Duodenal mucosa (tissue), 2 donors: ENCODE data around the gene HSD11B1L.

ENCODE experiments used
- H3K27ac ChIP-seq: one replicate; pipeline ENCODE4 v1.7.0; 2013; ENCODE audit warnings: low read depth, low read length
- H3K27me3 ChIP-seq, 2 donors: one replicate each; pipeline ENCODE4 v1.7.0; 2013; ENCODE audit warnings: low read length in 2 of 2, control low read depth in 1 of 2; ENCODE audit not compliant: insufficient read depth in 2 of 2, control insufficient read depth in 1 of 2
- H3K36me3 ChIP-seq, 2 donors: one replicate each; pipeline ENCODE4 v1.7.0; 2013; ENCODE audit warnings: low read length in 2 of 2, control low read depth in 1 of 2; ENCODE audit not compliant: insufficient read depth in 2 of 2, control insufficient read depth in 1 of 2
- H3K4me1 ChIP-seq, 2 donors: one replicate each; pipeline ENCODE4 v1.7.0; 2013; ENCODE audit warnings: low read length in 2 of 2, control low read depth in 1 of 2; ENCODE audit not compliant: insufficient read depth in 2 of 2, control insufficient read depth in 1 of 2
- H3K4me3 ChIP-seq, 2 donors: one replicate each; pipeline ENCODE4 v1.7.0; 2013; ENCODE audit warnings: low read length in 2 of 2, low read depth in 1 of 2
- H3K9ac ChIP-seq, 2 donors: one replicate each; pipeline ENCODE4 v1.7.0; 2013; ENCODE audit warnings: low read length in 2 of 2, low read depth in 1 of 2
- H3K9me3 ChIP-seq, 2 donors: one replicate each; pipeline ENCODE4 v1.7.0; 2013; ENCODE audit warnings: low read length in 2 of 2, control low read depth in 1 of 2; ENCODE audit not compliant: control insufficient read depth in 1 of 2

HSD11B1L gene, protein sequence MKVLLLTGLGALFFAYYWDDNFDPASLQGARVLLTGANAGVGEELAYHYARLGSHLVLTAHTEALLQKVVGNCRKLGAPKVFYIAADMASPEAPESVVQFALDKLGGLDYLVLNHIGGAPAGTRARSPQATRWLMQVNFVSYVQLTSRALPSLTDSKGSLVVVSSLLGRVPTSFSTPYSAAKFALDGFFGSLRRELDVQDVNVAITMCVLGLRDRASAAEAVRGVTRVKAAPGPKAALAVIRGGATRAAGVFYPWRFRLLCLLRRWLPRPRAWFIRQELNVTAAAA

DNA sequence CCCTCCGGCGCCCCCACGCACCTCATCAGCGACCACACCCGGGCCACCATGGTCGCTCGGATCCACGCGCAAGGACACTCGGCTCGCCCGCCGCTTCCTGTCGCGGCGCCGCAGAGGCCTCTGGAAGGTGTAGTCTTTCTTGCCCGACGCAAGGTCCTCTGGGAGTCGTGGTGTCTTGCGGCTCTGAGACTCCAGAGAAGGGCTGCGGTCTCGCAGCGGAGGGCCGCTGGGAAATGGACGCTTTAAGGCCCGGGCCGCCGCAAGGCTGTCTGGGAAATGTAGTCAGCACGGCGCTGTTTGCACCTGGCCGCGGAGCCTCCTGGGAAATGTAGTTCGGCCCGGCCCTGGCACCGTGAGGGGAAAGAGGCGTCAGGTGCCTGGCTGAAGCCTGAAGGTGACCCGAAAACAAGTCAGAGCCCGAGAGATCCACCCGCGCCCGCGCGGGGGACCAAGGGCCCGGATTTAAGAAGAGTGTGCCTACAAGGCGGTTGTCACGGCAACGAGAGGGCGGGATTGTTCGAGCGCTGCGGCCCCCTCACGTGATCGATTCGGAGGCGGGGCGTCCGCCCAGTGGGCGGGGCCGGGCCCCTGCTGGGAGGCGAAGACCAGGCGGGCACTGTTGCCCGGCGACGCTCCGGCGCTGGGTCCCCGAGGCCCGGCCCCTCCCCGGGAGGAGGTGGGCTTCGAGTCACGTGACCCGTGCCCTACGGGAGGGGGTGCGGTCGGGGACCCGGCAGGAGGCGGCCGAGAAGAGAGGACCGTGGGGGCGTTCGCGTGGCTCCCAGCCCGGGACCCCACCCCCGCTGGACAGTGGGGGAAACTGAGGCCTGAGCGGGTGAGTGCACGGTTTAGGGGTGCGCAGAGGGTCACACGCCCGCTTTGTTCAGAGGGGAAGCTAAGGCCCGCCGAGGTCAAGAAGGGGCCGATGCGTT, at the start of gene HSD11B1L, which contains the start of gene MICOS13:
HSD11B1L (plus strand) TSS at position 591 of the 932 bp plus-strand sequence. CDS start 3,806 bp downstream, outside the sequence.
MICOS13 (minus strand) TSS at position 80 of the 932 bp plus-strand sequence; CDS start at position 50, 30 bp downstream.
- peak within 1 kb of the TSS; percentile 95 to 98 for H3K9ac ChIP-seq
- H3K4me1 ChIP-seq, result peaks cover 5 to 22% of the 10 kb centered on the region in 2 donors
- H3K27ac ChIP-seq, result peak within 1 kb of the TSS; percentile 85
- H3K9me3 ChIP-seq, result no peaks in the 10 kb centered on the region
- peaks cover 0 to 3% of the 10 kb centered on the region in 2 donors for H3K27me3 ChIP-seq
- H3K36me3 ChIP-seq, result peaks cover 0 to 6% of the 10 kb centered on the region in 2 donors
- H3K4me3 ChIP-seq, result peak within 1 kb of the TSS; percentile 94 to 99

DNA sequence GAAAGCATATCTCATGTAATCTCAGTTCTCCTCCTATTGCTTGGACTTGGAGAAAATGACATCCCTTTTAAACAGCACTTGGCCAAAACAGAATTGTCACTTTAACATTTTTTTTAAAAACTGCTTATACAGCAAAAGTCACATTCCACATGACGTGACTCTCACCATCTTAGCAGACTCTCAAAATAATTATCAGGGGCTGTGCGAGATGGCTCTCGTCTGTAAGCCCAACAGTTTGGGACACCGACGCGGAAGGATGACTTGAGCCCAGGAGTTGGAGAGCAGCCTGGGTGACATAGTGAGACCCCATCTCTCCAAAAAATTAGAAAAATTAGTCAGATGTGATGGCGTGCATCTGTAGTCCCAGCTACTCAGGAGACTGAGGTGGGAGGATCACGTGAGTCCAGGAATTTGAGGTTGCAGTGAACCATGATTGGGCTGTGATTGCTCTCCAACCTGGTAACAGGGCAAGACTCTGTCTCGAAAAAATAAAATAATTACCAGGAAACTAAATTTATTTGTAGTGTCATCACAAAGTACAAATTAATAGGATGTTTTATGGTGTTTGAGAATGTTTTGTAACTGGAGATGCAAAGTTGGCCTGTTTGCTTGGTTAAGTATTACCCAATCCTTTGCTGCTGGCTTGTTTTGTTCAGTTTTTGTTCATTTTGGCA, 49.1 kb upstream of the HSD11B1L start:
- Histone ChIP-seq H3K27me3 (no peaks in the 10 kb centered on the region), H3K4me1 (peaks cover 29 to 32% of the 10 kb centered on the region in 2 donors), H3K36me3 (peaks cover 2 to 56% of the 10 kb centered on the region in 2 donors), H3K9ac (no peak overlapping the region), H3K27ac (no peak overlapping the region), H3K4me3 (no peak overlapping the region), H3K9me3 (no peaks in the 10 kb centered on the region)

DNA sequence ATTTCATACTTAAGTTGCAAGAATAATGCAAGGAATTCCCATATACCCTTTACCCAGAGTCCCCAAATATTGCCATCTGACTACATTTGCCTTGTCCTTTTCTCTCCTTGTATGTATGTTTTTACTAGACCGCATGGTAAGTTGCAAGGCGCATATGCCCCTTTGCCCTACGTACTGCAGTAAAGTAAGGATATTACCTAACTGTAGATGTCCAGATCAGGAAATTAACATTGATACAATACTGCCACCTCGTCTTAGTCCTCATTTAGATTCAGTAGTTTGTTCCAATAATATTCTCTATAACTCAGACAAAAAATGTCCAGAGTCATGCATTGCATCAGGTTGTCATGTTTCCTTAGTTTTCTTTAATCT, 48.6 kb upstream of the HSD11B1L start:
- Histone ChIP-seq H3K27me3 (no peaks in the 10 kb centered on the region), H3K9ac (no peak overlapping the region), H3K9me3 (no peaks in the 10 kb centered on the region), H3K27ac (no peak overlapping the region), H3K4me3 (no peak overlapping the region), H3K36me3 (peaks cover 0 to 51% of the 10 kb centered on the region in 2 donors), H3K4me1 (peaks cover 26 to 28% of the 10 kb centered on the region in 2 donors)

DNA sequence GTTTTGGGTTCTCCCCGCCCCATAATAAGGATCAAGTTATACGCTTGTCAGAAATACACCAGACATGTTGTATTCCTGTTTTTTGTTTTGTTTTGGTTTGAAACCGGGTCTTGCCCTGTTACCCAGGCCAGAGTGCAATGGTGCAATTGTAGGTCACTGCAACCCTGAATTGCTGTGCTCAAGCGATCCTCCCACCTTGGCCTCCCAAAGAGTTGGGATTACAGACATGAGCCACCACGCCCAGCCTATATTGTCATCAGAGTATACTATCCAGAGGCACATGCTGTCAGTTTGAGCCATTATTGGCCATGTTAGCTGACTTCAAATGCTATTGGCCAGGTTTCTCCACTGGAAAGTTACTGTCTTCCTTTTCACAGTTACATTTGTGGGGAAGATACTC, 48.2 kb upstream of the HSD11B1L start:
- Histone ChIP-seq H3K36me3 (peaks cover 0 to 51% of the 10 kb centered on the region in 2 donors), H3K4me3 (no peak overlapping the region), H3K9ac (no peak overlapping the region), H3K27me3 (no peaks in the 10 kb centered on the region), H3K4me1 (peaks cover 21 to 24% of the 10 kb centered on the region in 2 donors), H3K27ac (no peak overlapping the region), H3K9me3 (no peaks in the 10 kb centered on the region)

DNA sequence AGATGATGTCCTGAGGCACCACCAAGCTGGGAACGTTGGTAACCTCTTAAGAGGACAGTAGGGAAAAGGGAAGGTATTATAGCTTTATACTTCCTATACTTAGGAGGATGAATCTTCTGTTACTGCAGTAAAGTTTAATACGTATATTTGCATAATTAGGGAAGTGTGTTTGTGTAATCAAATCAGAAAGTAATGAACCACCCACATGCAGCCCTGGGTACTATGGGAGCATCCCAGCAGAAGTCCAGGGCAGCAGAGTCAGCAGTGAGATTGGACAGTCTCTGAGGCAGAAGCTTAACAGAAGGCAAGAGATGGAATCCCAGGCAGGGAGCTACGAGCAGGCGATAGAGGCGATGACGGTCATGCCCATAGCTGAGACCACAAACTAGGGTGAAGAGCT, 45.4 kb upstream of the HSD11B1L start:
- Histone ChIP-seq H3K27ac (no peak overlapping the region), H3K4me1 (peaks cover 17 to 23% of the 10 kb centered on the region in 2 donors), H3K27me3 (no peaks in the 10 kb centered on the region), H3K9me3 (no peaks in the 10 kb centered on the region), H3K36me3 (peaks cover 0 to 28% of the 10 kb centered on the region in 2 donors), H3K4me3 (no peak overlapping the region), H3K9ac (no peak overlapping the region)

DNA sequence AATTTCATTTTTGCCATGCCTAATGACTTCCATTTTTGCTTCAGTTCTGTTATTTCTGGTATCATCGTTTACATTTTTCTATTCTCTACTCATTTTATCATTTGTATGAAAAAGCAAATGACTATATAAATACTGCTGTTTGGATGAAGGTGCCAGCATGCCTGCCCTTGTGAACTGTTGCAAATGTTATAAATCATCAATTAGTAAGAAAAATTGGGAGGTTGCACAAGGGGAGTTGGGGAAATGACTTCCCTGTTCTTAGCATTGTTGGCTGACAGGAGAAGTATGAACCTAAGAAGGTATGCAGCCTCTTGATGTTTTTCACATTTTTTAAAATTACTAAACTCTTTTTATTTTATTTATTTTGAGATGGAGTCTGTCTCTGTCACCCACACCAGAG, 42.9 kb upstream of the HSD11B1L start:
- peaks cover 10 to 38% of the 10 kb centered on the region in 2 donors for H3K36me3 ChIP-seq
- no peak overlapping the region for H3K27ac ChIP-seq
- H3K9me3 ChIP-seq, result no peaks in the 10 kb centered on the region
- peaks cover 3% of the 10 kb centered on the region in 2 donors for H3K4me1 ChIP-seq
- H3K27me3 ChIP-seq, result no peaks in the 10 kb centered on the region
- no peak overlapping the region for H3K9ac ChIP-seq
- no peak overlapping the region for H3K4me3 ChIP-seq

DNA sequence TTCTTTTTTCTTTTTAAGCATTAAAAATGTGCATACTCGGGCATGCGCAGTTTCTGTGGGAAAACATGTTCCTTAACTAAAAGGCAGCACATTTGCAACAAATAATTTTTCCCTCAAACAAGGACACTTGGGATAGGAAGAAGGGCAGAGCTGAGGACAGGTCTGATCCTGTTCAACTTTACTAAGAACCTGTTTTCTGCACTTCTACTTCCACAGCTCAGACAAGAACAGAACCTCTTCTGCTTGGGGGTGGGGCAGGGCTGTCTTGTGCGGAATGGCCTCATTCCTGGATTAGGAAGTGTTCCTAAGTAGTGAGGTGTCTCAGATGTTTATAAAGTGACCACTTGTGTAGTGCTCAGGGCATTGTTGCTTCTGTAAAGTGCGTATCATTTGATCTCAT, 39.7 kb upstream of the HSD11B1L start:
- Histone ChIP-seq H3K4me1 (no peaks in the 10 kb centered on the region), H3K27me3 (no peaks in the 10 kb centered on the region), H3K27ac (no peak overlapping the region), H3K9ac (no peak overlapping the region), H3K9me3 (no peaks in the 10 kb centered on the region), H3K36me3 (peaks cover 33 to 52% of the 10 kb centered on the region in 2 donors), H3K4me3 (no peak overlapping the region)

DNA sequence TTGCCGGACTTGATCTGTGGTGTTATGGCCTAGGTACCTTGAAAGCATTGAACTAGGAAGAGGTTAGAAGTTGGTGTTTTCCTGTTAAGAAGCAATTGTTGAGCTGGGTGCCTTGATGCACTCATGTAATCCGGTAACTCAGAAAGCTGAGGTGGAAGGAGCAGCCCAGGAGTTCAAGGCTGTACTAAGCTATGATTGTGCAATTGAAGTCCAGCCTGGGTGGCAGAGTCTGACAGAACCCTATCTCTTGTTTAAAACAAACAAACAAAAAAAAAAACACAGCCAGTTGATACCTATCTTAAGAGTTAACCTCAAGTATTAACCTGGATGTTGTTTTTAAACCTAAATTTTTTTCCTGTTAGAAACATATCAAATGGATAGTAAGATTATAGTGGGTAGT, 38.6 kb upstream of the HSD11B1L start:
- no peaks in the 10 kb centered on the region for H3K4me1 ChIP-seq
- H3K27ac ChIP-seq, result no peak overlapping the region
- no peak overlapping the region for H3K9ac ChIP-seq
- H3K36me3 ChIP-seq, result peaks cover 43 to 63% of the 10 kb centered on the region in 2 donors
- no peaks in the 10 kb centered on the region for H3K27me3 ChIP-seq
- H3K9me3 ChIP-seq, result no peaks in the 10 kb centered on the region
- H3K4me3 ChIP-seq, result no peak overlapping the region

DNA sequence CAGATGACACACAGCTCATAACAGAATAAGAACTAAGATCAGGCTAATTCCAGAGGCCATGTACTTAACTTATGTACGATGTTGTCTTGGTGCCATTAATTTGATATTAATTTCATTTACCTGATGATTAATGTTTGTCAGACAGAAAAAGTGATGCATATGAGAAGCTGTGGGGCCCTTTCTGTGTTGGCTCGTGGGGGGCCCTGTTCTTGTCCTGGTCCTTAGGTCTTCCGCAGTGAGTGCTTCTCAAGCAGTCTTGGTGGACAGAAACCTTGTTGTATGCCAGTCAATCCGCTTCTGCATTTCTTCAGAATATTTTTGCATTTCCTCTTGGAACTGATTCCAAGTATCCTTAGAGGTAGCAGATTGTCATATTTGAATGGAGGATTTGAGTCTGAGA, 37.8 kb upstream of the HSD11B1L start:
- H3K9me3 ChIP-seq, result no peaks in the 10 kb centered on the region
- H3K4me1 ChIP-seq, result no peaks in the 10 kb centered on the region
- H3K4me3 ChIP-seq, result no peak overlapping the region
- peaks cover 46 to 66% of the 10 kb centered on the region in 2 donors for H3K36me3 ChIP-seq
- H3K9ac ChIP-seq, result no peak overlapping the region
- H3K27ac ChIP-seq, result no peak overlapping the region
- H3K27me3 ChIP-seq, result no peaks in the 10 kb centered on the region
